K562 (cell line): ENCODE data around the gene ANO2. TPM values are rescaled to one million over a fixed set of nuclear protein-coding genes. Genes with fewer than 3 reads are reported as not detected.

Source experiments
- ATAC-seq: fragments of 200-7000 bp; cut with Tn5 transposase; 3 replicates; pipeline ENCODE4 v1.9.1; 2020; ENCODE audit warnings: moderate library complexity
- BruUV-seq: library from RNA; stranded (reverse); fragments of 400-500 nt; replicated peaks from 2 replicates; lab custom pipeline; 2021; lab: Mats Ljungman, UMichigan
- CTCF ChIA-PET: fragments of 300-600 bp; formaldehyde crosslinking; extraction: SDS; loops from one replicate; lab custom pipeline; 2021; ENCODE audit warnings: low intra/inter-chr PET ratio; lab: Yijun Ruan, JAX
- POLR2A ChIA-PET: fragments of 300-600, 350-650 bp; sonication (Branson Sonifier 250); formaldehyde crosslinking; extraction: SDS; loops from one replicate; lab custom pipeline; 2021; ENCODE audit warnings: antibody characterized with exemption, inconsistent platforms; lab: Yijun Ruan, JAX
- DNase-seq, 4 experiments: peaks; one replicate each; pipeline versions ENCODE4 v3.0.0 to v3.0.0-alpha.2; 2011 to 2018; ENCODE audit warnings: low spot score in 3 of 4, mixed read lengths in 3 of 4; ENCODE audit errors: extremely low read depth in 1 of 4
- FAIRE-seq: peaks from 2 replicates; lab custom pipeline; 2011; peaks lifted over from hg19 to GRCh38; lab: Jason Lieb, UNC
- H2AFZ ChIP-seq: 2 replicates; pipeline ENCODE4 v1.6.0; 2011; ENCODE audit warnings: low read depth, low read length, control low read depth, inconsistent platforms
- H3K27ac ChIP-seq: fragments of 200-600 bp; 3 replicates; pipeline ENCODE4 v1.8.0; 2011; ENCODE audit warnings: low read depth, mild to moderate bottlenecking, control low read depth, inconsistent platforms, low read length, moderate library complexity, mixed read lengths; ENCODE audit errors: extremely low read depth
- H3K27me3 ChIP-seq, 2 experiments: fragments of 300-600 bp in 1 of 2; 2 replicates in 1 of 2; 3 replicates in 1 of 2; pipeline versions ENCODE4 v1.6.0 to v1.8.0; 2011; ENCODE audit warnings: inconsistent platforms in 2 of 2, low read length in 2 of 2, mild to moderate bottlenecking in 1 of 2, mixed read lengths in 1 of 2, moderate library complexity in 1 of 2; ENCODE audit not compliant: control insufficient read depth in 2 of 2, insufficient read depth in 2 of 2
- H3K36me3 ChIP-seq: fragments of 300-600 bp; 3 replicates; pipeline ENCODE4 v1.8.0; 2011; ENCODE audit warnings: mild to moderate bottlenecking, low read length, inconsistent platforms; ENCODE audit not compliant: control insufficient read depth, insufficient read depth
- H3K4me1 ChIP-seq, 2 experiments: fragments of 200-600 bp in 1 of 2; replicated peaks in 1 of 2; 2 replicates in 1 of 2; 3 replicates in 1 of 2; pipeline versions ENCODE4 v1.5.1 to v1.8.0; 2011; ENCODE audit warnings: inconsistent platforms in 2 of 2, low read length in 2 of 2, mild to moderate bottlenecking in 1 of 2, mixed read lengths in 1 of 2, moderate library complexity in 1 of 2; ENCODE audit not compliant: control insufficient read depth in 2 of 2, insufficient read depth in 2 of 2
- H3K4me2 ChIP-seq: 2 replicates; pipeline ENCODE4 v1.6.1; 2011; ENCODE audit warnings: low read length, control low read depth, inconsistent platforms, mixed read lengths; ENCODE audit not compliant: insufficient read depth
- H3K4me3 ChIP-seq: fragments of 200-600 bp; sonication (generic), shearing (Covaris generic); 2 replicates; pipeline ENCODE4 v1.5.1; 2016; ENCODE audit warnings: control low read depth, inconsistent platforms
- H3K79me2 ChIP-seq: fragments of 200-600 bp; 3 replicates; pipeline ENCODE4 v1.8.0; 2011; ENCODE audit warnings: low read length, inconsistent platforms; ENCODE audit not compliant: control insufficient read depth, insufficient read depth
- H3K9ac ChIP-seq, 2 experiments: 2 replicates each; pipeline versions ENCODE4 v1.6.0 to v1.6.1; 2011; ENCODE audit warnings: low read depth in 2 of 2, low read length in 2 of 2, control low read depth in 1 of 2, inconsistent platforms in 1 of 2, mild to moderate bottlenecking in 1 of 2, mixed read lengths in 1 of 2; ENCODE audit not compliant: insufficient read depth in 1 of 2
- H3K9me1 ChIP-seq: one replicate; pipeline ENCODE4 v1.6.0; 2011; ENCODE audit warnings: inconsistent platforms, mild to moderate bottlenecking, low read length, moderate library complexity; ENCODE audit not compliant: control insufficient read depth, insufficient read depth
- H3K9me3 ChIP-seq: replicated peaks from 2 replicates; pipeline ENCODE4 v1.5.1; 2011; ENCODE audit warnings: low read depth, low read length, inconsistent platforms; ENCODE audit not compliant: control insufficient read depth, insufficient read depth
- H4K20me1 ChIP-seq: replicated peaks from 2 replicates; pipeline ENCODE4 v1.6.1; 2011; ENCODE audit warnings: low read length, inconsistent platforms, mixed read lengths; ENCODE audit not compliant: control insufficient read depth, insufficient read depth
- E2F3 ChIP-seq: fragments of 250-450 bp; sonication (Bioruptor Pico); IDR thresholded peaks from 2 replicates; pipeline ENCODE4 v1.4.0; 2020; ENCODE audit warnings: mild to moderate bottlenecking
- ESRRB ChIP-seq: fragments of 250-450 bp; sonication (Bioruptor Pico); IDR thresholded peaks from 2 replicates; pipeline ENCODE4 v1.5.0; 2020; ENCODE audit warnings: mild to moderate bottlenecking, moderate library complexity, borderline replicate concordance
- GATA2 ChIP-seq: sonication (generic); formaldehyde crosslinking; IDR thresholded peaks from 2 replicates; pipeline ENCODE4 v1.4.0; 2020; ENCODE audit warnings: mild to moderate bottlenecking, missing genetic modification reagents
- HDAC1 ChIP-seq, 2 experiments: fragments of 450-650 bp; IDR thresholded peaks; 2 replicates each; pipeline ENCODE4 v1.6.1; 2016 to 2017; ENCODE audit warnings: inconsistent platforms in 1 of 2, mild to moderate bottlenecking in 1 of 2, moderate library complexity in 1 of 2
- STAG1 ChIP-seq: sonication (generic); formaldehyde crosslinking; IDR thresholded peaks from 2 replicates; pipeline ENCODE4 v1.5.0; 2020; ENCODE audit warnings: missing genetic modification reagents, borderline replicate concordance
- TCF7 ChIP-seq: sonication (generic); IDR thresholded peaks from 2 replicates; pipeline ENCODE4 v1.6.1; 2016; ENCODE audit warnings: antibody characterized with exemption, borderline replicate concordance
- ZC3H4 ChIP-seq: sonication (generic); formaldehyde crosslinking; IDR thresholded peaks from 2 replicates; pipeline ENCODE4 v1.9.0; 2021; ENCODE audit warnings: missing genetic modification reagents, borderline replicate concordance
- ZNF184 ChIP-seq: sonication (generic); formaldehyde crosslinking; IDR thresholded peaks from 2 replicates; pipeline ENCODE4 v1.5.0; 2020; ENCODE audit warnings: missing genetic modification reagents
- WGBS: fragments of 100-300 bp; shearing (Covaris generic); methylation state at CpG from one replicate; pipeline ENCODE4 v1.1.6; 2016; ENCODE audit warnings: low coverage, mixed read lengths; ENCODE audit not compliant: insufficient coverage; ENCODE audit errors: missing lambda C conversion rate; 5-methylcytosine and 5-hydroxymethylcytosine counted together
- in situ Hi-C: fragments of 300-500 bp; cut with MboI; formaldehyde crosslinking; loops from 4 replicates; pipeline ENCODE4 v1.15.0; 2018; ENCODE audit warnings: inconsistent platforms, mixed read lengths
- intact Hi-C: fragments of 100-400 bp; cut with micrococcal nuclease; formaldehyde crosslinking; loops from 2 replicates; pipeline ENCODE4 v1.14.2; 2022
- polyA plus RNA-seq, 8 experiments: library from polyadenylated mRNA; depleted of rRNA in 4 of 8; stranded (reverse) in 5 of 8; unstranded in 3 of 8; fragments of >200 nt; fragmentation: Nextera tagmentation in 2 of 8; fragmentation: Illumina TruSeq in 1 of 8; extraction: Ambion mirVana in 2 of 8; extraction: Trizol in 1 of 8; gene quantifications; 2 replicates each; pipeline versions ENCODE4 v1.2.1 to v1.2.3, GENCODE V29; 2011 to 2014; ENCODE audit warnings: inconsistent platforms in 1 of 8, missing spikeins in 1 of 8
- total RNA-seq, 7 experiments: library from RNA; depleted of rRNA in 6 of 7; stranded (reverse); fragments of >200 nt in 6 of 7; fragmentation: Illumina TruSeq in 2 of 7; extraction: Trizol in 2 of 7; gene quantifications; 2 replicates each; pipeline versions ENCODE4 v1.2.1 to v1.2.3, GENCODE V29; 2011 to 2021; ENCODE audit warnings: low replicate concordance in 1 of 7
- TF ChIP-seq, protein P1 (sequence below): fragments of 250-450 bp; sonication (Bioruptor Pico); IDR thresholded peaks from 2 replicates; pipeline ENCODE4 v1.6.1; 2021; ENCODE audit warnings: mild to moderate bottlenecking

ANO2 gene
- total and polyA plus RNA-seq, 9 of the 15 experiments (the other 6 are each of a cell fraction or from before 2014, with no cell fraction given), result 0.64 TPM; not detected in 8

DNA sequence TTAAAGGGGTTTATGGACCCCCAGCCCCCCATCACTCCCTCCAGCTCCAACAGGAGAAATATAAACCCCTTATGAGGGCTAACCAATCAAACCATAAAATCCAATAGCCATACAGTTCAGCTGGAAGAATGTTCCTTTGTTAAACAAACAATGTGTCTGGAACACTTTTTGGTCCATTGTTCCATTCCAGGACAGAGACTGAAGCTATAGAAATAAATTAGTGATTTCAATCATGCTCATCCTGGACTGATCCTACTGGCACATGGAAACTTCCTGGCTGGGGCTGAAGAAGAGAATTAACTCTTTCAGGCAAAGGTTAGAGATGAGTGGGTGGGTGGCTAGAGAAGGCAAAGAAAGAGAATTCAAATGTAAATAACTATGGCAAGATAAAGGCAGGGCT lies 63.4 kb downstream of the ANO2 start (continued):
- no peak for TF ChIP-seq ZC3H4
- no peak for TF ChIP-seq E2F3 (CRISPR knock-in tag)
- no peak for TF ChIP-seq HDAC1 (IDR thresholded peaks at IDR 0.05)
- TF ChIP-seq ESRRB (CRISPR knock-in tag), result no peak
- no peak for TF ChIP-seq ZNF184
- no peak for TF ChIP-seq STAG1
- TF ChIP-seq, protein P1, sequence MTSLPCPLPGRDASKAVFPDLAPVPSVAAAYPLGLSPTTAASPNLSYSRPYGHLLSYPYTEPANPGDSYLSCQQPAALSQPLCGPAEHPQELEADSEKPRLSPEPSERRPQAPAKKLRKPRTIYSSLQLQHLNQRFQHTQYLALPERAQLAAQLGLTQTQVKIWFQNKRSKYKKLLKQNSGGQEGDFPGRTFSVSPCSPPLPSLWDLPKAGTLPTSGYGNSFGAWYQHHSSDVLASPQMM (CRISPR knock-in tag), result no peak
- TF ChIP-seq, all 486 proteins: peak for 0

DNA sequence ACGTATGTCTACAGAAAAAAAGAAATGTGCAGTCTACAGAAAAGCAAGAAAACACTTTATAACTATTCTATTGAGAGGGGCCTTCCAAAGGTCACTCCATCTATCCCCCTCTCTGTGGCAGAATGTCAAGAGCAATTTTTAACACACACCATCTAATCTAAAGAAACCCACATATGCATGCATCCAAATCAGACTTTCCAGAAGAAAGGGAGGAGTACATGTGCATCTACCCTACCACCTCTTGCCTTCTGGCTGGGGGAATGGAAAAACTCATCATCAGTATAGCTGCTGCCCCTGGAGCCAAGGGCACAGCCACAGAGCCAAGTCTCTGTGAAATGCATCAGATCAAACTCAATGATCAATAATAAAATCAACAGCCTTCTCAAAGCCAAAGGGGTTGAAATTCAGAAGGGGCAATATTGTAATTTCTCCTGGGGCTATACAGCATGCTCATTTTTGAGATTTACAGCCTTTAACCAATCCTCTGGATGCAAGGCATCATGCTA lies 63.9 kb downstream of the ANO2 start:
- FAIRE-seq (no peak), ATAC-seq (no peak)
- Histone ChIP-seq H3K27me3 (no peaks in the 10 kb centered on the region), H4K20me1 (no peaks in the 10 kb centered on the region; the same call in 1 of the 2 replicates)
- no peak for TF ChIP-seq GATA2
- TF ChIP-seq TCF7, result no peak
- TF ChIP-seq, all 486 proteins: peak for 0
- POLR2A ChIA-PET, result no interaction called here
- in situ Hi-C loops, result no loop called here
- Histone ChIP-seq H2AFZ (no peak overlapping the region), H3K4me3 (no peak overlapping the region), H3K9me3 (no peaks in the 10 kb centered on the region), H3K27ac (no peak overlapping the region), H3K36me3 (no peaks in the 10 kb centered on the region), H3K9ac (no peak overlapping the region), H3K4me2 (no peak overlapping the region), H3K4me1 (no peaks in the 10 kb centered on the region; a peak in 1 of 5 replicates), H3K79me2 (no peaks in the 10 kb centered on the region), H3K9me1 (no peaks in the 10 kb centered on the region)
- DNase-seq, result no peak
- intact Hi-C loops, result no loop called here
- 0% methylated on average over 1 of the region's 1 CpG for WGBS
- CTCF ChIA-PET, result no interaction called here
- no TSS peak for BruUV-seq
